Uterus (tissue), 2 donors: ENCODE data around the gene RASAL1.

Experiments used
- CTCF ChIP-seq, 4 experiments: fragments of 200-600 bp in 2 of 4; fragments of 450-650 bp in 2 of 4; sonication (generic) in 2 of 4; IDR thresholded peaks; one replicate each; pipeline ENCODE4 v1.5.1; 2016 to 2019; ENCODE audit warnings: antibody characterized with exemption in 4 of 4, mild to moderate bottlenecking in 2 of 4, moderate library complexity in 1 of 4
- POLR2A ChIP-seq, 2 donors: fragments of 450-650 bp; IDR thresholded peaks; one replicate each; pipeline ENCODE4 v1.6.1; 2016; ENCODE audit warnings: antibody characterized with exemption in 2 of 2, mild to moderate bottlenecking in 1 of 2, moderate library complexity in 1 of 2

DNA sequence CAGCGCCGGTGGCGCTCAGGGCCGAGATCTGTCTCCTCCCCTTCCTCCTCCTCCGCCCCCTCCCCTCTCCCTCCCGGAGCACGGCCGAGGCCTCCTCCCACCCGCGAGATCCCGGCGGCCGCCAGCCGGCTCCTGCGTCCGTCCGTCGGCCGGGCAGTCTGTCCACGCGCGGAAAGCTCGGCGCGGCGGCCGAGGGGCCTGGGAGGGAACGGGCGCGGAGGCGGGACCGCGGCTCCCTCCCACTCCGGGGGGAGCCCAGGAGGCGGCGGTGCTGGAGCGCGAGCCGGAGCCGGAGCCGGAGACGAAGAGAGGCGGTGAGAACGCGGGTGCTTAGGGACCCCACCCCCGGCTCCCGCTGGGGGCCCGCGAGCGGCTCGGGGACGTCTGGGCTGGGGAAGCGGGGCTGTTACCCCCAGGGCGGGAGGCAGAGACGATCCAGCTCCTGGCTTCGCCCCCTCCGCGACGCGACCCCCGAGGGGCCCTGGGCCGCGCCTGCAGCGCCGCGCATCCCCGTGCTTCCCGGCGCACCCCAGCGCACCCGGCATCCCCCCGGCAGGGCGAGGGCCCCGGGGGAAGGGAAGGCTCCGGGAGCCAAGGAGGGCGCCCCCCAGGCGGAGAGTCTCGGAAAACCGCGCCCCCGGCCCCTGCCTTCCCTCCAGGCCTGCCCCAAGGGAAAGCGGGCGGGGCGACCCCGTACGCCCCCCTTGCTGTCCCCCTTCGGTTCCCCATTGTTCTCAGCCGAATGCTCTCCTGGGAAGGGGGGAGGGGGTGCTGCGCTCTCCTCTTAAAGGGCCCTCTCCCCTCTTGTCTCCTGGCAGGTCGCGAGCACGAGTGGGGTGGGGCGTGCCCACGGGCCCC lies 78.7 kb downstream of the RASAL1 start, which contains the start of gene DTX1:
- TF ChIP-seq CTCF (IDR thresholded peaks at IDR 0.05): no peak
- TF ChIP-seq POLR2A (IDR thresholded peaks at IDR 0.05): no peak
